ENCODE results near the gene RALGPS2. TPM values are rescaled to one million over a fixed set of nuclear protein-coding genes. Genes with fewer than 3 reads are reported as not detected.

Gene RALGPS2
- total RNA-seq, 1 donor from 2014 or later: 7.5 TPM

DNA sequence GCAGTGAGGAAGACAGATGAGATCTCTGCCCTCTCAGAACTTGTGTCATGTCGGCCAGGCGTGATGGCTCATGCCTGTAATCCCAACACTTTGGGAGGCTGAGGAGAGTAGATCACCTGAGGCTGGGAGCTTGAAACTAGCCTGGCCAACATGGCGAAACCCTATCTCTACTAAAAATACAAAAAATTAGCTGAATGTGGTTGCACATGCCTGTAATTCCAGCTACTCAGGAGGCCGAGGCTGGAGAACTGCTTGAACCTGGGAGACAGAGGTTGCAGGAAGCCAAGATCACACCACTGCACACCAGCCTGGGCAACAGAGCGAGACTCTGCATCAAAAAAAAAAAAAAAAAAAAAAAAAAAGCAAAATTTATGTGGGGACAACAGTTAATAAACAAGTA is 40.9 kb upstream of the RALGPS2 start:
- Histone ChIP-seq H3K36me3 (no peaks in the 10 kb centered on the region), H3K4me3 (no peak overlapping the region), H3K27me3 (ENCODE audit: low read depth) (no peaks in the 10 kb centered on the region), H3K4me1 (no peaks in the 10 kb centered on the region), H3K9me3 (replicated peaks) (no peaks in the 10 kb centered on the region), H3K27ac (replicated peaks) (no peak overlapping the region)
- DNase-seq: no peak
- intact Hi-C loops (cut with micrococcal nuclease): no loop called here
- TF ChIP-seq, protein P1, sequence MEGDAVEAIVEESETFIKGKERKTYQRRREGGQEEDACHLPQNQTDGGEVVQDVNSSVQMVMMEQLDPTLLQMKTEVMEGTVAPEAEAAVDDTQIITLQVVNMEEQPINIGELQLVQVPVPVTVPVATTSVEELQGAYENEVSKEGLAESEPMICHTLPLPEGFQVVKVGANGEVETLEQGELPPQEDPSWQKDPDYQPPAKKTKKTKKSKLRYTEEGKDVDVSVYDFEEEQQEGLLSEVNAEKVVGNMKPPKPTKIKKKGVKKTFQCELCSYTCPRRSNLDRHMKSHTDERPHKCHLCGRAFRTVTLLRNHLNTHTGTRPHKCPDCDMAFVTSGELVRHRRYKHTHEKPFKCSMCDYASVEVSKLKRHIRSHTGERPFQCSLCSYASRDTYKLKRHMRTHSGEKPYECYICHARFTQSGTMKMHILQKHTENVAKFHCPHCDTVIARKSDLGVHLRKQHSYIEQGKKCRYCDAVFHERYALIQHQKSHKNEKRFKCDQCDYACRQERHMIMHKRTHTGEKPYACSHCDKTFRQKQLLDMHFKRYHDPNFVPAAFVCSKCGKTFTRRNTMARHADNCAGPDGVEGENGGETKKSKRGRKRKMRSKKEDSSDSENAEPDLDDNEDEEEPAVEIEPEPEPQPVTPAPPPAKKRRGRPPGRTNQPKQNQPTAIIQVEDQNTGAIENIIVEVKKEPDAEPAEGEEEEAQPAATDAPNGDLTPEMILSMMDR (IDR thresholded peaks at IDR 0.05; ENCODE audit: borderline replicate concordance): no peak

DNA sequence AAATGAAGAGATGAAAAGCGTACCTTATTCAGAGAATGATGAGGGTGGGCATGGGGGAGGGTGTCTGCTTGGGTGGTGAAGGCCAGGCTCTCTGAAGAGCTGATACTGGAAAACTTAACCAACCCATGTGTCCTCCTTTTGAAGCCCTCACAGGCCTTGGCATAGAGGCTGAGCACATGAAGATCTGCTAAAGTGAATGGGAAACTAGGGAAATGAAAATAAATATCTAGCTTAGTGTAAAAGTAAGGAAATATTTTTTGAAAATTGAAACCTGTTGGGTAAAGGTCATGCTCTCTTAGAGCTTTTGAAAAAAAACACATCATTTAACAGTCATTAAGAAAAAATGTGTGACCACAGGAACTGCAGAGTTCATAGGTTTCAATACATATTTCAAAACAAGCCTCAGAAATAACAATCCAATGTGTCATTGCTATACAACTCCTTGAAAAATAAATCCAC is 40.5 kb upstream of the RALGPS2 start:
- intact Hi-C loops (cut with micrococcal nuclease): no loop called here
- Histone ChIP-seq H3K4me3 (no peak overlapping the region), H3K27ac (replicated peaks) (no peak overlapping the region), H3K36me3 (no peaks in the 10 kb centered on the region), H3K9me3 (replicated peaks) (no peaks in the 10 kb centered on the region), H3K4me1 (no peaks in the 10 kb centered on the region), H3K27me3 (ENCODE audit: low read depth) (no peaks in the 10 kb centered on the region)
- no peak for DNase-seq
- TF ChIP-seq, protein P1 (IDR thresholded peaks at IDR 0.05; ENCODE audit: borderline replicate concordance): no peak

DNA sequence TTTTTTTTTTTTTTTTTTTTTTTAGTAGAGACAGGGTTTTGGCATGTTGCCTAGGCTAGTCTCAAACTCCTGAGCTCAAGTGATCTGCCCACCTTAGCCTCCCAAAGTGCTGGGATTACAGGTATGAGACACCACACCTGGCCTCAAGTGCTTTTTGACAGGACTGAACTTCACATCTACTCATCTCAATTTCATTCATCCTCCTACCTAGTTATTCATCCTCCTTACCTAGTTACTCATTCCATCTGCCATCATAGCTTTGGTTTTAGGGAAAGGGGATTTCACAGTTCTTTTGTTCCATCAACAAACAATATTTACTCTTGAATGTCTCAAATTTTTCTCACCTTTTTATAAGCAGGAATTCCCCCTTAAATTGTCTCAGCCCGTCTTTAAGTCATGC is 38.6 kb upstream of the RALGPS2 start:
- no peaks in the 10 kb centered on the region for H3K27me3 ChIP-seq (ENCODE audit: low read depth)
- H3K4me3 ChIP-seq: no peak overlapping the region
- H3K4me1 ChIP-seq: no peaks in the 10 kb centered on the region
- H3K9me3 ChIP-seq (replicated peaks): no peaks in the 10 kb centered on the region
- TF ChIP-seq, protein P1 (IDR thresholded peaks at IDR 0.05; ENCODE audit: borderline replicate concordance): no peak
- DNase-seq: no peak
- H3K36me3 ChIP-seq: no peaks in the 10 kb centered on the region
- intact Hi-C loops (cut with micrococcal nuclease): no loop called here
- no peak overlapping the region for H3K27ac ChIP-seq (replicated peaks)

DNA sequence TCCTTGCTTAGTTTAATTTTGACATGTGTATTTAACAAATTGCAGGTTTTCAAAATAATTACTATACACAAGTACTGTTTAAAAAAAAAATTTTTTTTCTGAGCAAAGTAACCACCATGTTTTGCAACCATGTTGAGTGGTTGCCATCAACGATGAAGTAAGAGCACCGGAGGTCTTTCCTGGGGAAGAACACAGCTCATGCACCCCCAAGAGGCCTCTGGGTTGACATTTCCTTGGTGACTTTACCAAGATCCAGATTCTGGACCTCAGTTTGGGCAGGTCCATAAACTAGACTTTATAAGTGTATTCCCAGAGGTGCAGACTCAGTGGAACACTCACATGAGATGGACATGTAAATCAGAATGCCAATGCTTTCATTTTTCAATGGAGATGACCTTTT is 36.8 kb upstream of the RALGPS2 start:
- no peaks in the 10 kb centered on the region for H3K4me1 ChIP-seq
- intact Hi-C loops (cut with micrococcal nuclease): no loop called here
- no peak overlapping the region for H3K27ac ChIP-seq (replicated peaks)
- no peaks in the 10 kb centered on the region for H3K36me3 ChIP-seq
- H3K27me3 ChIP-seq (ENCODE audit: low read depth): no peaks in the 10 kb centered on the region
- H3K4me3 ChIP-seq: no peak overlapping the region
- DNase-seq: no peak
- TF ChIP-seq, protein P1 (IDR thresholded peaks at IDR 0.05; ENCODE audit: borderline replicate concordance): no peak
- H3K9me3 ChIP-seq (replicated peaks): no peaks in the 10 kb centered on the region

DNA sequence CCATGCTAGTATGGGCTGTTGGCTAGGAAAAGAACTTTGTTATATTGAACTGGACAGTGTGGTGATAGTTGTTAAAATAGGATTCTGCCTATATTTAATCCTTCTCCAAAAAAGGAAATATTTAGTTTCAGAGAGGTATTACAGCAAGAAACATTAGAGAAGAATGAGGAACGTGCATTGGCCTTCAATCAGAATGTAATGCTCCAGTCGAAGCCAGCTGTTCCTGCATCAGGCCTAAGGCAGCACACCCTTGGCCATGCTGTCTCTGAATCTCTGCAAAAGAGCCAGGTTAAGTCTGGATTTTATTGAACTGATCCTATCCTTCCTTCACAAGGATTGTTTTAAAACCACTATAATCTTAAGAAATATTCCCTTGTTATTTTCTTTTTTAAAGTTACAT is 35.3 kb upstream of the RALGPS2 start:
- no peak for DNase-seq
- Histone ChIP-seq H3K4me1 (no peaks in the 10 kb centered on the region), H3K36me3 (no peaks in the 10 kb centered on the region), H3K4me3 (no peak overlapping the region), H3K27ac (replicated peaks) (no peak overlapping the region), H3K9me3 (replicated peaks) (no peaks in the 10 kb centered on the region), H3K27me3 (ENCODE audit: low read depth) (no peaks in the 10 kb centered on the region)
- TF ChIP-seq, protein P1 (IDR thresholded peaks at IDR 0.05; ENCODE audit: borderline replicate concordance): no peak
- intact Hi-C loops (cut with micrococcal nuclease): no loop called here

DNA sequence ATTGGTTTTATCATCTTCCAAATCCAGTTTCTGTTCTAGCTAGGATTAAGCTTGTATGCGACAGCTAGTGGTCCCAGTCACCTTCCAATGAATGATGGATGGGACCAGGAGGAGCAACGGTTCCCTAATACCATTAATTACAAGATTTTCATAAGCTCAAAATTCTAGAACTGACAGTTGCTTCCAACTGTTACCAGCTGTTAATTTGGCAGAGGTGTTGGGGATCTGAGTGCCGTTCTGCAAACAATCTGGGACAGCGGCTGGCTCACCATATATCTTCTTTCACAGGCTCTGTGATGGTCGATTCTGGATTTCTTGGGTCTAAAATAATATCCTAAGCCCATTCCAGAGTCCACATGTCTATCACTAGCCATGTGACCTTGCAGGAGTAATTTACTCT is 34.5 kb upstream of the RALGPS2 start:
- Histone ChIP-seq H3K4me1 (no peaks in the 10 kb centered on the region), H3K4me3 (no peak overlapping the region), H3K9me3 (replicated peaks) (no peaks in the 10 kb centered on the region), H3K27ac (replicated peaks) (no peak overlapping the region), H3K36me3 (no peaks in the 10 kb centered on the region), H3K27me3 (ENCODE audit: low read depth) (no peaks in the 10 kb centered on the region)
- no peak for DNase-seq
- TF ChIP-seq, protein P1 (IDR thresholded peaks at IDR 0.05; ENCODE audit: borderline replicate concordance): no peak
- intact Hi-C loops (cut with micrococcal nuclease): no loop called here

All from left ventricle myocardium inferior (tissue), 1 donor.